HAP-1 (cell line): ENCODE data around the gene CEP295NL.
"Not testable (repeated sequence)": the region's sequence is repeated elsewhere in the genome, so short reads cannot be mapped to it uniquely, and the experiment has no call there.

Source experiments
- DNase-seq, 2 experiments: peaks; one replicate each; pipeline ENCODE4 v3.0.0-alpha.2; 2016 to 2020; ENCODE audit warnings: low spot score in 2 of 2
- H3K27me3 ChIP-seq: fragments of 250-450 bp; sonication (Bioruptor Pico); 2 replicates; pipeline ENCODE4 v1.5.1; 2020; ENCODE audit warnings: low read depth, mild to moderate bottlenecking, moderate library complexity
- H3K36me3 ChIP-seq: fragments of 250-450 bp; sonication (Bioruptor Pico); replicated peaks from 2 replicates; pipeline ENCODE4 v1.5.1; 2020; ENCODE audit warnings: mild to moderate bottlenecking
- H3K4me1 ChIP-seq: fragments of 250-450 bp; sonication (Bioruptor Pico); 2 replicates; pipeline ENCODE4 v1.5.1; 2020; ENCODE audit warnings: mild to moderate bottlenecking
- H3K4me3 ChIP-seq: fragments of 250-450 bp; sonication (Bioruptor Pico); 2 replicates; pipeline ENCODE4 v1.5.1; 2020; ENCODE audit warnings: mild to moderate bottlenecking, moderate library complexity
- H3K9me3 ChIP-seq: fragments of 250-450 bp; sonication (Bioruptor Pico); 2 replicates; pipeline ENCODE4 v1.5.1; 2020; ENCODE audit warnings: mild to moderate bottlenecking, moderate library complexity
- in situ Hi-C: fragments of 300-500 bp; cut with MboI; formaldehyde crosslinking; loops from 3 replicates; pipeline ENCODE4 v1.14.3; 2020; ENCODE audit warnings: low sequenced_read_pairs, inconsistent platforms, mixed read lengths

CEP295NL gene, protein sequence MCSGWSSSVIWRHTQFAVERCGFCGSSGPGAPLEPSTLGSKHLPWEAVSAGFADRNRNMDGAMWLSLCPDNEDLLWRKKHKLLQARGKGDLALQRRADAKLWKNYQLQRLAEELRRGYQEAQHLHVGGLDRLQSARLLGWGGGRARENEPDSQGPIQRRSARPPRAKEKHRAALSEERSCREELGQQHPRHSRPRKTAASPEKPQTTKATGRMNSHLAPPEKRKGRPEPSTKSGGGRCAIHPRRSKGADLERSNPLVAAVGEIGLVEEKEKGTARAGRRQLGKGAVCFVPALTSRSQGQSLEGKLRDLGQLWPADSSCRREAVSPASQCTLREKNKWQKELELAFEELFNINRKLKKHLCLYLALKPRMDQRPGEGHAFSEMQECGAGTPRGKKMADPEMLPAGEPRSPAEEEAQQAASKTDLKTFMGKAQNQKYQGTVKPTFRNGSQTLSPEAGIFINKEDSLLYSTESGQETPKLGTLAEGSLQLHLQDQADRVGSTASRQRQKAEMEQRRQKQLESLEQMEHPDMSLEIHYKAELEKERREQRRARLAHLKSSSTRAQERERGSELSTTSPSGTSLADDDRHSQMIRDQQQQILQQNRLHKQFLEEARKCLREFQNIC

DNA sequence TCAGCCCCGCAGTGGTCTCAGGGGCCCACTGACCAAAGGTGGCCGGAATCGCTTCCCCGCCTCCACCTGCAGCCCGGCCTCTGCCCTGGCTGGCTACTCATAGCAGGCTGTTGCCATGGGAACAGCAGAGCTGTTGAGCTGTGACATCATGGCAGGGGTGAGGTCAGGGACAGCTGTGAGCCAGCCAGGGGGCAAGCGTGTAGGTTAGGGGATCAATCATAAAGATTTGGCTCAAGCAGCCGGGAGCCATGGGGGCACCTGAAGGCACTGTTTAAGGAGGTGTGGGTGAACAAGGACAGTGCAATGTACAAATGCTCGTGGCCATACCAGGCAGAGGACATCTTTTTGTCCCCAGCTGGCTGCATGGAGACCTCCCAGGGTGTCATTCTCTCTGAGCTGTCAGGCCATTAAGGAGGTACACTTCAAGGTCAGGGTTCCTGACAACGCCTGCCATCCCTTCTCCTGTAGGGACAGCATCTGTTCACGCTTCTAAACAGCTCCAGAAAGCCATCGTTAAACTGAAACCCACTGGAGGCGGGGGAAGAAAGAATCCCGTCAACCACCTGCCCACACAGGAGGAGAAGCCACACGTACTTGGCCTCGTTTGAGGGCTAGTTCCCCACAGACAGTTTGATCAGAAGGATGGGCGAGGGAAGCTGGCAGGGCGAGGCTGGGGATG is at the start of gene CEP295NL:
TSS of gene CEP295NL (minus strand) at position 101 of the 679 bp plus-strand sequence. CDS start 1,373 bp downstream, outside the sequence.
- peaks cover 14% of the 10 kb centered on the region for H3K4me1 ChIP-seq
- H3K27me3 ChIP-seq: no peaks in the 10 kb centered on the region
- in situ Hi-C loops: no loop called here
- H3K9me3 ChIP-seq: peaks cover 9% of the 10 kb centered on the region
- no peaks in the 10 kb centered on the region for H3K36me3 ChIP-seq
- peak in 1 of 2 experiments; percentile 28 for DNase-seq
- no peak within 1 kb of the TSS for H3K4me3 ChIP-seq

DNA sequence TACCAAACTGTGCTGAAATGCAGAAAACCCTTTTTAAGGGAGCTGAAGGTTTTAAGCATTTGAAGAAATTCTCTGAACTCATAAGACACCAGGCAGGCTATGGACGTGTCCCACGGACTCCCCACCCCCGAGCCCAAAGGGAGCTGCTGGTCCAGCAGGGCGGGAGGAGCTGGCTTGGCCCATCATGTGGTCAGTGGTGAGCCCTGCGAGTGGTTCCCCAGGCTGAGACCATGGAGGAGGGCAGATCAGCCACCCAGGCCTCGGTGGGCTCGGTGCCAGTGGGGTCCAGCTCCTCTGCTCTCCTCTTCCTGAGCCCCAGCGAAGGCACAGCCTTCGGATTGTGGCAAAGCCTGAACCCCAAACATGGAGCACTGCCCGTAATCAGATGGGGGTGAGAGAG is 49.7 kb upstream of the CEP295NL start:
- DNase-seq: no peak
- Histone ChIP-seq H3K4me3 (no peak overlapping the region), H3K27me3 (peaks cover 3% of the 10 kb centered on the region; the same call in 1 of the 2 replicates), H3K9me3 (no peaks in the 10 kb centered on the region), H3K36me3 (no peaks in the 10 kb centered on the region), H3K4me1 (no peaks in the 10 kb centered on the region)
- in situ Hi-C loops: no loop called here

DNA sequence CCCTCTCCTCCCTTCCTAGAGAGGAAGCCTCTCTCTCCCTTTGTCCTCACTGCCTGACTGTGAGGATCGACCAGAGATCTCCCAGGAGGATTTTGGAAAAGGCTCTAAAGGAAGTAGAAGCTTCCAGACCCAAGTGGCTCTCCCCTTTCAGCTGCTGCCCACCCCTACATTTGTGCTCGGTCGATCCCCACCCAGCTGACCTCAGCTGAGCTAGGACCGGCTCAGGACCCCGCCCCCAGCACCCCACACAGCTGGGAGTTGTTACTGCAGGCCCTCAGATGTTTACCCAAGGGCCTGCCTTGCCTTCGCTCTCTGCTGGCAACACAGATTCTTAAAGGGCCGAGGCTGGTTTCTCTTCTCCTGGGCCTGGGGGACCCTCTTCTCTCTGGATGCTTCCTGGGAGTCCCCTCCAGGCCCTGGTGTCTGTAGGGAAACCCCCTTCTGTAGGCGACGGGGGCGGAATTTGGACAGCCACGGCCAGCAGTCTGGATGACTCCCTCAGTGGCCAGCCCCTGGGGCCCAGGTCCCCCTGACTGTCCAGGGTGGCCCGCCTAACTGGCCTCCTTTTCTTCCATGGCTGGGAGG is 49.1 kb upstream of the CEP295NL start:
- H3K36me3 ChIP-seq: no peaks in the 10 kb centered on the region
- no peak overlapping the region for H3K4me3 ChIP-seq
- in situ Hi-C loops: no loop called here
- H3K27me3 ChIP-seq: no peaks in the 10 kb centered on the region; the same call in 1 of the 2 replicates
- H3K4me1 ChIP-seq: no peaks in the 10 kb centered on the region
- no peaks in the 10 kb centered on the region for H3K9me3 ChIP-seq
- no peak for DNase-seq

DNA sequence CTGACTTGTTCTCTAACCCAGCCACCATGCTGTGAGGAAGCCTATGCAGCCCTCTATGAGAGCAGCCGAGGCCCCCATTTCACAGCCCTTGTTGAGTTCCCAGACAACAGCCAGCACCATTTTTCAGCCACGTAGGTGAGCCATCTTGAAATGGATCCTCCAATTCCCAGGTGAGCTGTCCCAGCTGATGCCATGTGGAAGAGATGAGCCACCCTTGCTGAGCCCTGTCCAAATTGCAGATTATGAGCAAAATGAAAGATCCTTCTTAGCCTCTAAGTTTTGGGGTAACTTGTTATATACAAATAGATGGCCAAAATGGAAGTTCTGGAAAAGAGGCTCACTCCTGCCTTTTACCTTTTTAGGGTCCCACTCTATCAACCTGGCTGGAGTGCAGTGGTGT is 47.9 kb upstream of the CEP295NL start:
- Histone ChIP-seq H3K27me3 (no peaks in the 10 kb centered on the region), H3K36me3 (no peaks in the 10 kb centered on the region), H3K4me1 (no peaks in the 10 kb centered on the region), H3K9me3 (no peaks in the 10 kb centered on the region), H3K4me3 (no peak overlapping the region)
- in situ Hi-C loops: no loop called here
- DNase-seq: no peak

DNA sequence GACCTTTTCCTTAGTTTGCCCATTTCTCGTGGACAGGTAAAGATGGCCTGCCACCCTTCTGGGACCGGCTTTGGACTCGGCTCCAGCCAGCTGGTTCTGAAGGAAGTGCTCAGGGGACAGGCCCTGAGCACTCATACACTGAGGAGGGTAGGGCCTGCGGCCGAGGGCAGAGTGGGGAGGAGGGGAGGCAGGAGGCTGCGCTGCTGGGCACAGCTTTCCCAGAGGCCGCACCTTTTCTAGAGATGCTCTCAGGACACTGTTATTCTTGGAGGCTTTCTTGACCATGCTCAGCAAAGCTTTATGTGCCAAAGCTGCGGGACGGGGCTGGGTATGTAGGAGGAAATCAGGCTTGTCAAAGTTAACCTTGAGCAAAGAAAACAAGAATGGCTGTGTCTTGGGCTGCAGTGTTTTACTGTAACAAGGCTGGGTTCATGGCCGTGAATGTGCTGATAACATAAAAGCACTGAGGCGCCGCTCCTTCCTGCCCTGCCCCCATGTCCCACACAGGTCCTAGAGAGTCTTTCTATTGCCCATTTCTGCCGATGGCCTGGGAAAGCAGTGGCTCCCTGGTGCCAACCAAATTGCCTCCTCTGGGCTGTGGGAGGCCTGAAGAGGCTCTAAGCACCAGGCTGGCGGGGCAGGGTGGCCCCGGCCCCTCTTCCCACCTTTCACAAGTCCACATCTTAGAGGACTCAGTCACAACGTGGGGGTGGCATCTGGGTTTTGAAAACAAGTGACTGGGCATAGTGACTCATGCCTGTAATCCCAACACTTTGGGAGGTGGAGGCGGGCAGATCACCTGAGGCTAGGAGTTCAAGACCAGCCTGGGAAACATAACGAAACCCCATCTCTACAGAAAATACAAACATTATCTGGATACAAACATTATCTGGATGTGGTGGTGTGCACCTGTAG is 44.5 kb upstream of the CEP295NL start:
- H3K36me3 ChIP-seq: no peaks in the 10 kb centered on the region
- no peak for DNase-seq
- no peaks in the 10 kb centered on the region for H3K9me3 ChIP-seq
- H3K4me3 ChIP-seq: no peak overlapping the region
- in situ Hi-C loops: no loop called here
- no peaks in the 10 kb centered on the region for H3K27me3 ChIP-seq
- no peaks in the 10 kb centered on the region for H3K4me1 ChIP-seq

DNA sequence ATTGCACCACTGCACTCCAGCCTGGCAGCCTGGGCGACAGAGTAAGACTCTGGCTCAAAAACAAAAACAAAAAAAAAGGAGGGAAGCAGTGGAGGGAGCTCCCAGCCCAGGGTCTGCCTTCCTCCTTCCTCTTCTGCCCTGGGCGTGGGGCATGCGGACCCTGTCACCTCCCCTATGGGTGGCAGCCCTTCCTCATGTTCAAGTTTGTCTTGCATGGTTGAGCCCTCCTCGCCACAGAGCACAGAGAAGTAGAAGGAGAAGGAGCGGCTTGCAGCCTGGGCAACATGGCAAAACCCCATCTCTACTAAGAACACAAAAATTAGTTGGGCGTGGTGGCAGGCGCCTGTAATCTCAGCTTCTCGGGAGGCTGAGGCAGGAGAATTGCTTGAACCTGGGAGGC is 43.6 kb upstream of the CEP295NL start:
- H3K9me3 ChIP-seq: no peaks in the 10 kb centered on the region
- no peak overlapping the region for H3K4me3 ChIP-seq
- no peaks in the 10 kb centered on the region for H3K4me1 ChIP-seq
- in situ Hi-C loops: no loop called here
- no peak for DNase-seq
- no peaks in the 10 kb centered on the region for H3K36me3 ChIP-seq
- H3K27me3 ChIP-seq: no peaks in the 10 kb centered on the region

DNA sequence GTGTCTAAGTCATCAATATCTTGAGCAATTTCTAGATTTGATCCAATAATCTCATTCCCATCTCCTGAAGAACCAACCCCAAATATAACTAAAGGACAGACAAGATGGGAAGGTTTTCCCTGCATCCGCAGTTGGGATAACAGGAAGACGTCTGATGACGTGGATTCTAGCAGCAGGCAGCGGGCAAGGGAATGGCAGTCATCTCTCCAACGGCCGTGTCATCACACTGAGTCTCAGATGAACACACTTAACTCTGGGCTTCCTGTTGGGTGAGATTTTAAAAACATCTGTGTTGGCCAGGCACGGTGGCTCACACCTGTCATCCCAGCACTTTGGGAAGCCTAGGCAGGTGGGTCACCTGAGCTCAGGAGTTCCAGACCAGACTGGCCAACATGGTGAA is 43.1 kb upstream of the CEP295NL start:
- H3K4me1 ChIP-seq: no peaks in the 10 kb centered on the region
- H3K27me3 ChIP-seq: no peaks in the 10 kb centered on the region
- DNase-seq: no peak
- H3K9me3 ChIP-seq: no peaks in the 10 kb centered on the region
- in situ Hi-C loops: no loop called here
- H3K4me3 ChIP-seq: no peak overlapping the region
- no peaks in the 10 kb centered on the region for H3K36me3 ChIP-seq

DNA sequence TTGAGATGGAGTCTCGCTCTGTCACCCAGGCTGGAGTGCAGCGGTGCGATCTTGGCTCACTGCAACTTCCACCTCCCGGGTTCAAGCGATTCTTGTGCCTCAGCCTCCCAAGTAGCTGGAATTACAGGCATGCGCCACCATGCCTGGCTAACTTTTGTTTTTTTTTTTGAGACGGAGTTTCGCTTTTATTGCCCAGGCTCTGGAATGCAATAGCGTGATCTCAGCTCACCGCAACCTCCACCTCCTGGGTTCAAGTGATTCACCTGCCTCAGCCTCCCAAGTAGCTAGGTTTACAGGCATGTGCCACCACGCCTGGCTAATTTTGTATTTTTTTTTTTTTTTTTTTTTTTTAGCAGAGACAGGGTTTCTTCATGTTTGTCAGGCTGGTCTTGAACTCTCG is 42.5 kb upstream of the CEP295NL start:
- DNase-seq, H3K9me3 ChIP-seq, H3K4me3 ChIP-seq, H3K4me1 ChIP-seq, in situ Hi-C loops, H3K36me3 ChIP-seq, H3K27me3 ChIP-seq: not testable (repeated sequence)

DNA sequence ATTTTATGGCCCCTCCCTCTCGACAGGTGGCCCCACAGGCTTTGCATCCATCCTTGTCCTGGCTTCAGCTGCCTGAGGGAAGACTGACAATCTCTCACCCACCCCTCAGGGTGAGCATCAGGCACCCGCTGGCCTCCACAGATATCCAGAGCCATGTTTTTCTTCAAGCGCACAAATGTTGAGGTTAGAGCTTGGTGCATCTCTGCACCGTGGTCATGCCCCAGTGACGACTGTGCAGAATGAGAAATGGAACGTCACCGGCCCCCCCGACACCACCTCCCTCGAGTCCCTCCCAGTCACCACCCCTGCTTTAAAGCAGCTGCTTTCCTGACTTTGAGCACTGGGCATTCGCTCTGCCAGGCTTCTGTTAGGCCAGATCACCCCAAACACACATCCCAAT is 42.0 kb upstream of the CEP295NL start:
- H3K4me1 ChIP-seq: no peaks in the 10 kb centered on the region
- no peaks in the 10 kb centered on the region; the same call in 1 of the 2 replicates for H3K27me3 ChIP-seq
- DNase-seq: no peak
- in situ Hi-C loops: no loop called here
- no peaks in the 10 kb centered on the region for H3K9me3 ChIP-seq
- H3K36me3 ChIP-seq: no peaks in the 10 kb centered on the region
- no peak overlapping the region for H3K4me3 ChIP-seq

DNA sequence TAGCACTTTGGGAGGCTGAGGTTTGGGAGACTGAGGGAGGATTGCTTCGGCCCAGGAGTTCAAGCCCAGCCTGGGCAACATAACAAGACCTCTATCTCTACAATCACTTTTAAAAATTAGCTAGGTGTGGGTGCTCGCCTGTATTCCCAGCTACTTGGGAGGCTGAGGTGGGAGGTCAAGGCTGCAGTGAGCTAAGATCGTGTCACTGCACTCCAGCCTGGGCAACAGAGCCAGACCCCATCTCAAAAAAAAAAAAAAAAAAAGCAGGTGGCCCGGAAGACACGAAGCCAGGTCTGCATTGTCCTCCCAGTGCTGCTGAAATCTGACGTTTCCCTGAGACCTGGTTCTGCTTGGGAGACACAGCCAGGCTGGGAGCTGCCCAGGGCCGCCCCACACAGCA is 41.0 kb upstream of the CEP295NL start:
- in situ Hi-C loops: no loop called here
- Histone ChIP-seq H3K36me3 (no peaks in the 10 kb centered on the region), H3K4me3 (no peak overlapping the region), H3K27me3 (no peaks in the 10 kb centered on the region; the same call in 1 of the 2 replicates), H3K9me3 (no peaks in the 10 kb centered on the region), H3K4me1 (no peaks in the 10 kb centered on the region)
- no peak for DNase-seq

DNA sequence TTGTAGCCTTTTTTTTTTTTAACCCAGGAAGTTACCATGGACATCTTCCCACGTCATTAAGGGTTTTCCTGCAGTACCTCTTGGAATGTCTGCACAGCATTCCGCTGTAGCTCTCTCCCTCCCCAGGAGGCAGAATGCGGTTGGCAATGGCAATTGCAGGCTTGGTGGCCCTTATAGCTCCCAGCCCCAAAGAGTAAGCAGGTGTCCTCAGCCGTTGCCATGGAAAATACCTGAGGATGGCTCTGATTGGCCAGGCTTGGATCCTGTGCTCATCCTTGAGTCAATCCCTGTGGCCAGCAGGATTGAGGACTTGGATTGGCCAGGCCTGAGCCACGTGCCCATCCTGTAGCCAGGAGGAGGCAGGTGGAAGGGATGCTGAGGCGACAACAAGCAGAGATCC is 37.7 kb upstream of the CEP295NL start:
- no peak for DNase-seq
- H3K27me3 ChIP-seq: no peaks in the 10 kb centered on the region; the same call in 1 of the 2 replicates
- in situ Hi-C loops: no loop called here

DNA sequence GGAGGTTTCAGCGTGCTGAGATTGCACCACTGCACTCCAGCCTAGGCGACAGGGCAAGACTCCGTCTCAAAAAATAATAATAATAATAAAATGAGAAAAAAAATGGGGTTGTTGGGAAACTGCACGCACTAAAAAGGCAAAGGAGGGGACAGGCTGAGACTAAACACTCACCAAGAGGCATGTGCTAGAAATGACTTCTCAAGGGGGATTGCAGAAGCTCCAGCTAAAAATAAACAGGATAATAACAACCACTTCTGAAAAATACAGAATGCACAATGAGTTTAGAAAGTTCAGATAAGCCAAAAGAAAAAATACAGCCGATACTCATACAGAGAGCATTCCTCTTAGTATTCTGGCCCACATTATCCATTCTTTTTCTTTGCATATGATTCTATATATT is 37.3 kb upstream of the CEP295NL start:
- Histone ChIP-seq H3K4me1 (no peaks in the 10 kb centered on the region), H3K9me3 (no peaks in the 10 kb centered on the region), H3K4me3 (no peak overlapping the region), H3K27me3 (no peaks in the 10 kb centered on the region; the same call in 1 of the 2 replicates), H3K36me3 (no peaks in the 10 kb centered on the region)
- DNase-seq: no peak
- in situ Hi-C loops: no loop called here

More for the DNA sequence above, 37.7 kb upstream of the CEP295NL start:
- no peak overlapping the region for H3K4me3 ChIP-seq
- no peaks in the 10 kb centered on the region for H3K36me3 ChIP-seq
- H3K4me1 ChIP-seq: no peaks in the 10 kb centered on the region
- no peaks in the 10 kb centered on the region for H3K9me3 ChIP-seq

DNA sequence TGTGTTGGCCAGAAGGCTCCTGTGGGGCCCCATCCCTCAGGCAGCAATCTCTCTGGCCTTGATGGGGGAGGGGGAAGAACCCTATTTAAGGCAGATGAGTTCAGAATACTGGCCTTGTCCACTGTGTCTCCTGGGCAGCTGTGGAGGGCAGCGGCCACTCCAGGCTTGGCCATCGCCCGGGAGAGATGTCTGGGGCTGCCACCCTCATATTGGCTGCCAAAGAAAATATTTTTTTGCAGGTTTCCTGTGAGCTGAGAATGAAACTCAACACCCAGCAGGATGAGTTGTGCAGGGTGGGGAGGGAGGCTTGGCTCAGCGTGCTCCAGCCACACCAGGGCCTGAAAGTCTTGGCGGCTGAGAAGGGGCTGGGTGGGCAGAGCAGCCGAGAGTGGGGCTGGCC is 36.6 kb upstream of the CEP295NL start:
- no peak for DNase-seq
- in situ Hi-C loops: no loop called here
- Histone ChIP-seq H3K9me3 (no peaks in the 10 kb centered on the region), H3K36me3 (no peaks in the 10 kb centered on the region), H3K4me1 (no peaks in the 10 kb centered on the region), H3K4me3 (no peak overlapping the region), H3K27me3 (no peaks in the 10 kb centered on the region; the same call in 1 of the 2 replicates)
